Measurements from ENCODE around the gene CGGBP1.
A peak's percentile ranks its signal among the peaks of the same experiment; 100 is the strongest.

Gene CGGBP1

GRCh38 chr3:88058581-88059379 lies at the start of gene CGGBP1, which contains the start of gene ZNF654:
Gene CGGBP1, minus strand, starts transcription at chr3:88059005. Its CDS starts 3,029 bp downstream, at chr3:88055976.
Gene ZNF654, plus strand, starts transcription at chr3:88059255. Its CDS starts 65 bp downstream, at chr3:88059320.
- DNase-seq (ENCODE audit: low read depth) = peak; percentile 98

GRCh38 chr3:88105325-88105724 lies 46.5 kb upstream of the CGGBP1 start:
- peak; percentile 13 for DNase-seq (ENCODE audit: low read depth)

- DNase-seq (ENCODE audit: low read depth) = no peak
These were observed 42.3 kb upstream of the CGGBP1 start for GRCh38 chr3:88101142-88101541.

GRCh38 chr3:88093266-88093665 lies 34.5 kb upstream of the CGGBP1 start:
- no peak for DNase-seq (ENCODE audit: low read depth)

GRCh38 chr3:88092270-88092669 lies 33.5 kb upstream of the CGGBP1 start:
- no peak for DNase-seq (ENCODE audit: low read depth)

GRCh38 chr3:88090681-88091080 lies 31.9 kb upstream of the CGGBP1 start:
- DNase-seq (ENCODE audit: low read depth) = no peak

GRCh38 chr3:88084097-88084501 lies 25.3 kb upstream of the CGGBP1 start:
- DNase-seq (ENCODE audit: low read depth) = no peak

GRCh38 chr3:88082854-88083253 lies 24.0 kb upstream of the CGGBP1 start:
- DNase-seq (ENCODE audit: low read depth) = no peak

- DNase-seq (ENCODE audit: low read depth) = no peak
These were observed 20.1 kb upstream of the CGGBP1 start for GRCh38 chr3:88078932-88079331.

GRCh38 chr3:88076712-88077111 lies 17.9 kb upstream of the CGGBP1 start:
- DNase-seq (ENCODE audit: low read depth) = no peak

- DNase-seq (ENCODE audit: low read depth) = no peak
These were observed 16.7 kb upstream of the CGGBP1 start for GRCh38 chr3:88075497-88075896.

GRCh38 chr3:88075072-88075471 lies 16.3 kb upstream of the CGGBP1 start:
- no peak for DNase-seq (ENCODE audit: low read depth)

- no peak for DNase-seq (ENCODE audit: low read depth)
These were observed 2.9 kb upstream of the CGGBP1 start for GRCh38 chr3:88061746-88062145.

- DNase-seq (ENCODE audit: low read depth) = no peak
These were observed 770 bp upstream of the CGGBP1 start for GRCh38 chr3:88059380-88060170.

- DNase-seq (ENCODE audit: low read depth) = no peak
These were observed 562 bp downstream of the CGGBP1 start for GRCh38 chr3:88058306-88058580.

- no peak for DNase-seq (ENCODE audit: low read depth)
These were observed 1.0 kb downstream of the CGGBP1 start for GRCh38 chr3:88057630-88058305.

- DNase-seq (ENCODE audit: low read depth) = no peak
These were observed 12.0 kb downstream of the CGGBP1 start for GRCh38 chr3:88046766-88047165.

GRCh38 chr3:88044411-88044810 lies 14.4 kb downstream of the CGGBP1 start:
- no peak for DNase-seq (ENCODE audit: low read depth)

- DNase-seq (ENCODE audit: low read depth) = no peak
These were observed 17.8 kb downstream of the CGGBP1 start for GRCh38 chr3:88041005-88041404.

GRCh38 chr3:88040529-88040928 lies 18.3 kb downstream of the CGGBP1 start:
- DNase-seq (ENCODE audit: low read depth) = no peak

- no peak for DNase-seq (ENCODE audit: low read depth)
These were observed 20.2 kb downstream of the CGGBP1 start for GRCh38 chr3:88038566-88038965.

GRCh38 chr3:88036221-88036620 lies 22.6 kb downstream of the CGGBP1 start:
- DNase-seq (ENCODE audit: low read depth) = no peak
